Gastroesophageal sphincter (tissue), 4 donors: ENCODE measurements around the gene HEATR1. TPM values are rescaled to one million over a fixed set of nuclear protein-coding genes. Genes with fewer than 3 reads are reported as not detected.

ENCODE experiments used
- ATAC-seq: fragments of 150-250 bp; one replicate; pipeline ENCODE4 v1.9.1; 2016; ENCODE audit warnings: mild to moderate bottlenecking, moderate library complexity
- H3K27ac ChIP-seq, 4 donors: fragments of 200-600 bp; sonication (generic) in 3 of 4; 1 replicate in 3 of 4; 2 replicates in 1 of 4; pipeline ENCODE4 v1.5.1; 2016 to 2019
- H3K27me3 ChIP-seq: fragments of 200-600 bp; sonication (generic); one replicate; pipeline ENCODE4 v1.5.1; 2019
- H3K36me3 ChIP-seq, 2 donors: fragments of 200-600 bp; sonication (generic); one replicate each; pipeline ENCODE4 v1.5.1; 2019; ENCODE audit warnings: control low read depth in 1 of 2
- H3K4me1 ChIP-seq, 3 donors: fragments of 200-600 bp; sonication (generic); 1 replicate in 2 of 3; 2 replicates in 1 of 3; pipeline ENCODE4 v1.5.1; 2016 to 2019; ENCODE audit warnings: control low read depth in 2 of 3
- H3K4me3 ChIP-seq, 2 donors: fragments of 200-600 bp; sonication (generic); one replicate each; pipeline ENCODE4 v1.5.1; 2019; ENCODE audit warnings: mild to moderate bottlenecking in 1 of 2, moderate library complexity in 1 of 2
- H3K9me3 ChIP-seq, 3 donors: fragments of 200-600 bp; sonication (generic); one replicate each; pipeline ENCODE4 v1.5.1; 2017 to 2019; ENCODE audit warnings: control low read depth in 2 of 3
- EP300 ChIP-seq: sonication (generic); formaldehyde crosslinking; IDR thresholded peaks from one replicate; pipeline ENCODE4 v1.6.1; 2017; ENCODE audit warnings: antibody characterized with exemption, mild to moderate bottlenecking
- POLR2A ChIP-seq, 2 donors: fragments of 450-650 bp; IDR thresholded peaks; one replicate each; pipeline ENCODE4 v1.6.1; 2017; ENCODE audit warnings: antibody characterized with exemption in 2 of 2, mild to moderate bottlenecking in 2 of 2, moderate library complexity in 1 of 2
- POLR2AphosphoS5 ChIP-seq: sonication (generic); formaldehyde crosslinking; IDR thresholded peaks from one replicate; pipeline ENCODE4 v1.6.1; 2017; ENCODE audit warnings: antibody characterized with exemption
- WGBS, 2 donors: methylation state at CpG; one replicate each; pipeline ENCODE4 v1.1.5; 2018; ENCODE audit warnings: low coverage in 1 of 2; 5-methylcytosine and 5-hydroxymethylcytosine counted together
- total RNA-seq, 4 donors: library from RNA; depleted of rRNA; stranded (reverse); fragments of >200 nt; gene quantifications; one replicate each; pipeline ENCODE4 v1.1.0, GENCODE V29; 2016
- TF ChIP-seq, protein P1 (sequence below), 4 experiments: fragments of 200-600 bp in 2 of 4; fragments of 450-650 bp in 2 of 4; sonication (generic) in 1 of 4; IDR thresholded peaks; one replicate each; pipeline ENCODE4 v1.5.1; 2017 to 2019; ENCODE audit warnings: antibody characterized with exemption in 4 of 4, mild to moderate bottlenecking in 2 of 4, moderate library complexity in 2 of 4

Gene HEATR1
- total RNA-seq, 4 donors from 2014 or later = 14.8 to 23.8 (median 19.6) TPM

DNA sequence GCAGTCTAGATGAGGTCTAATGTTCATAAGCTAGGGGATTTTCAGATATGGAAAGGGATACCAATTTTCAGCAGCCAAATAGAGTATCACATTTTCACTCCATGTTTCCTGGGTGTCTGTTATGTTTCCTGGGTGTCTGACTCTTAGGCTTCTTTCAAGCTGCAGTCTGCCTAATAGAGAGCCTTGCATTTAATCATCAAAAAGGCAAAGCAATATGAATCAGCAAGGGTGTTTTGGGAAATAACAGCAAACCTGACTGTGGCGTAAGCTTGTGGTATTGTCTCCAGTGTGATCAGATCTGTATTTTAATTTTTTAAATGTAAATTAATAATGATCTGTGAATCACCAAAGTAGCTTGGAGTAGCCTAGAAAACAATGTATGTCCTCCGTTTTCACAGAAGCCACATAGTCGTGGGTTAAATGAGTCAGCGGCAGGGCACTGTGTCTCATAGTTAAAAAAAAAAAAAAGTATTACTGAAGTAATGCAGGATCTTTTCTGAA is 70.1 kb downstream of the HEATR1 start:
- H3K27me3 ChIP-seq = no peaks in the 10 kb centered on the region
- H3K4me1 ChIP-seq = peaks cover 0 to 11% (median 0%) of the 10 kb centered on the region in 3 donors
- ATAC-seq = no peak
- H3K27ac ChIP-seq = no peak overlapping the region
- H3K36me3 ChIP-seq = peaks cover 0 to 64% of the 10 kb centered on the region in 2 donors
- TF ChIP-seq EP300 (no peak), POLR2AphosphoS5 (no peak), POLR2A (IDR thresholded peaks at IDR 0.05) (no peak)
- TF ChIP-seq, protein P1, sequence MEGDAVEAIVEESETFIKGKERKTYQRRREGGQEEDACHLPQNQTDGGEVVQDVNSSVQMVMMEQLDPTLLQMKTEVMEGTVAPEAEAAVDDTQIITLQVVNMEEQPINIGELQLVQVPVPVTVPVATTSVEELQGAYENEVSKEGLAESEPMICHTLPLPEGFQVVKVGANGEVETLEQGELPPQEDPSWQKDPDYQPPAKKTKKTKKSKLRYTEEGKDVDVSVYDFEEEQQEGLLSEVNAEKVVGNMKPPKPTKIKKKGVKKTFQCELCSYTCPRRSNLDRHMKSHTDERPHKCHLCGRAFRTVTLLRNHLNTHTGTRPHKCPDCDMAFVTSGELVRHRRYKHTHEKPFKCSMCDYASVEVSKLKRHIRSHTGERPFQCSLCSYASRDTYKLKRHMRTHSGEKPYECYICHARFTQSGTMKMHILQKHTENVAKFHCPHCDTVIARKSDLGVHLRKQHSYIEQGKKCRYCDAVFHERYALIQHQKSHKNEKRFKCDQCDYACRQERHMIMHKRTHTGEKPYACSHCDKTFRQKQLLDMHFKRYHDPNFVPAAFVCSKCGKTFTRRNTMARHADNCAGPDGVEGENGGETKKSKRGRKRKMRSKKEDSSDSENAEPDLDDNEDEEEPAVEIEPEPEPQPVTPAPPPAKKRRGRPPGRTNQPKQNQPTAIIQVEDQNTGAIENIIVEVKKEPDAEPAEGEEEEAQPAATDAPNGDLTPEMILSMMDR (IDR thresholded peaks at IDR 0.05) = no peak
- H3K4me3 ChIP-seq = no peak overlapping the region
- no peaks in the 10 kb centered on the region for H3K9me3 ChIP-seq
- WGBS, 2 donors = 57 to 77% methylated on average over 4 of the region's 4 CpGs

DNA sequence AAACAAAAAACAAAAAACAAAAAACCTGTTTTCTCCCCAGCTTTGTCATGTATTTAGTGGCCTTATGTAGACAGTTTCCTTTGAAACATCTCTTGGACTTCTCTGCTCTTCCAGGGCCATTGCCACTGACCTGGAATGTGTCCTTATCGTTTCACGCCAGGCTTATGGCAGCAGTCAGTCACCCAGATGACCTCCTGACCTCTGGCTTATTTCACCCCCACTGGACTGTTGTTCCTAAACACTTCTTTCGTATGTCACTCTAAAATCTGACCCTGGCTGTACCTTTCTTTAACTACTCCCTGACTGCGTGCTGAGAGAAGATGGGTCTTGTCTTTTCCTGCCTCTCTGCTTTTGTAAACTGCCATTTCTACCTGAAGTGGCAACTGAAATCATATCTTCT is 71.5 kb downstream of the HEATR1 start:
- H3K36me3 ChIP-seq = peaks cover 0 to 58% of the 10 kb centered on the region in 2 donors
- no peak overlapping the region for H3K27ac ChIP-seq
- peaks cover 0 to 11% (median 0%) of the 10 kb centered on the region in 3 donors for H3K4me1 ChIP-seq
- ATAC-seq = no peak
- 81 to 90% methylated on average over 4 of the region's 4 CpGs for WGBS, 2 donors
- no peaks in the 10 kb centered on the region for H3K27me3 ChIP-seq
- no peaks in the 10 kb centered on the region for H3K9me3 ChIP-seq
- no peak overlapping the region for H3K4me3 ChIP-seq
- TF ChIP-seq, protein P1 (IDR thresholded peaks at IDR 0.05) = no peak
- TF ChIP-seq EP300 = no peak
- no peak for TF ChIP-seq POLR2AphosphoS5
- TF ChIP-seq POLR2A (IDR thresholded peaks at IDR 0.05) = no peak

- TF ChIP-seq POLR2AphosphoS5 = no peak
- no peak for TF ChIP-seq EP300
- H3K27ac ChIP-seq = no peak overlapping the region
- 73 to 94% methylated on average over 5 of the region's 5 CpGs for WGBS, 2 donors
- H3K36me3 ChIP-seq = peaks cover 0 to 60% of the 10 kb centered on the region in 2 donors
- H3K27me3 ChIP-seq = no peaks in the 10 kb centered on the region
- ATAC-seq = no peak
- no peaks in the 10 kb centered on the region for H3K9me3 ChIP-seq
- no peak overlapping the region for H3K4me3 ChIP-seq
- H3K4me1 ChIP-seq = peaks cover 0 to 11% (median 0%) of the 10 kb centered on the region in 3 donors
Measured at GRCh38 chr1:236530959-236531358, 73.4 kb downstream of the HEATR1 start.

- H3K4me3 ChIP-seq = no peak overlapping the region
- no peak for ATAC-seq
- WGBS, 2 donors = 57 to 82% methylated on average over 1 of the region's 1 CpG
- H3K27ac ChIP-seq = no peak overlapping the region
- H3K4me1 ChIP-seq = peaks cover 0 to 13% (median 0%) of the 10 kb centered on the region in 3 donors
- TF ChIP-seq, protein P1 (IDR thresholded peaks at IDR 0.05) = no peak
- no peak for TF ChIP-seq POLR2AphosphoS5
- TF ChIP-seq EP300 = no peak
- no peak for TF ChIP-seq POLR2A (IDR thresholded peaks at IDR 0.05)
- peaks cover 0 to 56% of the 10 kb centered on the region in 2 donors for H3K36me3 ChIP-seq
- H3K9me3 ChIP-seq = no peaks in the 10 kb centered on the region
- H3K27me3 ChIP-seq = no peaks in the 10 kb centered on the region
Measured at GRCh38 chr1:236530286-236530685, 74.0 kb downstream of the HEATR1 start.

- Histone ChIP-seq H3K27me3 (no peaks in the 10 kb centered on the region), H3K27ac (no peak overlapping the region), H3K36me3 (peaks cover 0 to 32% of the 10 kb centered on the region in 2 donors), H3K4me3 (no peak overlapping the region), H3K9me3 (no peaks in the 10 kb centered on the region), H3K4me1 (peaks cover 2 to 16% (median 2%) of the 10 kb centered on the region in 3 donors)
- TF ChIP-seq POLR2AphosphoS5 (no peak), EP300 (no peak)
- 79 to 88% methylated on average over 3 of the region's 3 CpGs for WGBS, 2 donors
- no peak for ATAC-seq
Measured at GRCh38 chr1:236526079-236526478, 78.2 kb downstream of the HEATR1 start.

- no peak for TF ChIP-seq EP300
- TF ChIP-seq POLR2A (IDR thresholded peaks at IDR 0.05) = no peak
- TF ChIP-seq POLR2AphosphoS5 = no peak
- TF ChIP-seq, protein P1 (IDR thresholded peaks at IDR 0.05) = no peak
- peak overlapping the region; percentile 82 to 94 for H3K4me3 ChIP-seq
- 7 to 19% methylated on average over 3 of the region's 3 CpGs for WGBS, 2 donors
- no peak for ATAC-seq
- H3K36me3 ChIP-seq = peaks cover 0 to 28% of the 10 kb centered on the region in 2 donors
- peaks cover 2 to 16% (median 2%) of the 10 kb centered on the region in 3 donors for H3K4me1 ChIP-seq
- H3K9me3 ChIP-seq = no peaks in the 10 kb centered on the region
- H3K27ac ChIP-seq = peak overlapping the region in 2 of 4 donors; percentile 85 to 88
- H3K27me3 ChIP-seq = no peaks in the 10 kb centered on the region
Measured at GRCh38 chr1:236524895-236525184, 79.5 kb downstream of the HEATR1 start.
